GM18909 (cell line): ENCODE data around the gene KCNIP3.
"Not testable (repeated sequence)": the region's sequence is repeated elsewhere in the genome, so short reads cannot be mapped to it uniquely, and the experiment has no call there.

Source experiments
- ATAC-seq: cut with Tn5 transposase; IDR thresholded peaks from one replicate; pipeline ENCODE4 v1.9.1; 2021; ENCODE audit warnings: mild to moderate bottlenecking; ENCODE audit not compliant: unreplicated experiment, poor library complexity

KCNIP3 gene

DNA sequence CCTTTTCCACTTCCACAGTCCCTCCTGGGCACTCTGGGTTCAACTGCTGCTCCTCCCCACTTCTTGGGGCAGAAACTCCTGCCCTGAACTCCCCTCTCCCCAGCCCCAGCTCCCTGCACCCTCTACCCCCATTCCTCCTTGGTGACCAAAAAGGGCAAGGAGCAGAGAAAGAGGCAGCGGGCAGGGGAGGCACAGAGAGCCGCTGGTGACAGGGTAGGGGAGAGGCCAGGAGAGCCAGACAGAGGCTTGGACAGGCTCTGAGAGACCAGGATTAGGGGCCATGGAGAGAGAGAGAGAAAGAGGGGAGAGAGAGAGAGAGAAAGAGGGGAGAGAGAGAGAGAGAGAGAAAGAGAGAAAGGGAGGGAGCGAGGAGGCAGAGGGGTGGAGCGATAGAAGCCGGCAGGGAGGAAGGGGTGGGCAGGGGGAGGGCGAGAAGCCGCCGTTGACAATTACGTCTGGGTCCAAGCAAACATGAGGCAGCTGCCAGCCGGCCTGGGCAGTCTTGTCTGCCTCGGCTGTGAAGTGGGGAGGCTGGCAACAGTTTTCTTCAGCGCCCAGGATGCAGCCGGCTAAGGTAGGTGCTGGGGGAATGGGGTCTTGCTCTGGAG lies at the start of gene KCNIP3:
Gene KCNIP3 (plus strand): TSS at position 468 of the 608 bp plus-strand sequence. CDS start 92 bp downstream, at position 560.
- no peak for ATAC-seq

DNA sequence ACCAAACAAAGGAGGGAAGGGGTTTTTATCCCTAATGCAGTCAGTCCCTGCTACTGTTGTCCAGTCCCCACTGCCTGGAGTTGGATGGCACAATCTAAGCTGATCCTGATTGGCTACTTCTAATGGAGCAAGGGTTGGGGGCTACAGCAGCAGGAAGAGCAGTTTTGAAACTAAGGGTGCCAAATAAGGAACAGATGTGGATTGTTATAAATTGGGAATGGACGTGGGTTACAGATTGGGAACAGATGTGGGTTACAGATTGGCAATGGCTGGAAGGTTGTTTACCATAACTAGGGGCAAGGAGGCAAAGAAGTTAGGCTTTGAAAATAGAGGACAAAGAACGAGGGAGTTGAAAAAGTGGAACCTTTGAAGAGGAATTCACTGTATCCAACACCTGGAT lies 38.9 kb upstream of the KCNIP3 start:
- ATAC-seq: no peak

GRCh38 chr2:95260028-95261023 lies 36.8 kb upstream of the KCNIP3 start:
- ATAC-seq: no peak

DNA sequence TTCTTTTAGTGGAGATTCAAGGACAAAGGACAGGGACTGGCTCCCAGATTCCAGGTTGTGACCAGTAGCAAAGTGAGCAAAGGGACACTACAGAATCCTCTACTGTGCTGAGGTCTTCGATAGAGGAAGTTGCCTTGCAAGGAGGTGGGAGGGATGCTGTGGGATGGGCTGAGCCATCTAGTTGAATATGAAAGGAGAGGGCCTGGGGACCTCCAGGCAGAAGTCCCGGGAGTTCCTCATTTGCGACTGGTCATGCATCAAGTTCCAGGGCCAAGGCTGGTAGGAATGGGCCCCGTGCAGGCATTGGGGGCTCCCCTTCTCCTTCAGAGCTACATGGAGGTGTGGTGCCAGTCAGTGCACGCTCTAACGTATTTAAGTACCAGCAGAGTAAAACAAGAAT lies 35.5 kb upstream of the KCNIP3 start:
- ATAC-seq: no peak

DNA sequence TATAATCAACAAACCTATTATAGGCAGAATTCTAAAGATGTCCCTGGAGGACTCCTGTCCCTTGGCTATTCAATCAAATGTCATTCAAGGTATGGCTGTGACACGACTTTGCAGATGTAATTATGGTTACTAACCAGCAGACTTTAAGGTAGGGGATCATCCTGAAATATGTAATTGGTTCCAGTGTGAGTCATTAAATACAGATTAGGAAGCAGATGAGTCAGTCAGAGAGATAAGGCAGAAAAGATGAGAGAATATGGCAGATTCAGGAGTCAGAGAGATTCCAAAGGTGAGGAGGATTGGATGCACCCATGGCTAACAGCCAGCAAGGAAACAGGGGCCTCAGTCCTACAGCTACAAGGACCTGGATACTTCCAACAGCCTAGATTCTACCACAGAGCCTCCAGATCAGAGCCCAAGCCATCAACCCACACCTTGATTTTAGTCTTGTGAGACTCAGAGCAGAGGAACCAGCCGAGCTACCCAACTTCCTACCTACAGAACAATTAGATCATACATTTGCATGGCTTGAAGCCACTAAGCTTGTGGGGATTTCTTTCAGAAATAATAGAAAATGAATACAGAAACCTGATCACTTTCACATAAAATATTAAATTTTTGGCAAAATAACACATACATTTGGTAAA lies 34.1 kb upstream of the KCNIP3 start:
- no peak for ATAC-seq

GRCh38 chr2:95264624-95265023 lies 32.5 kb upstream of the KCNIP3 start:
- no peak for ATAC-seq

DNA sequence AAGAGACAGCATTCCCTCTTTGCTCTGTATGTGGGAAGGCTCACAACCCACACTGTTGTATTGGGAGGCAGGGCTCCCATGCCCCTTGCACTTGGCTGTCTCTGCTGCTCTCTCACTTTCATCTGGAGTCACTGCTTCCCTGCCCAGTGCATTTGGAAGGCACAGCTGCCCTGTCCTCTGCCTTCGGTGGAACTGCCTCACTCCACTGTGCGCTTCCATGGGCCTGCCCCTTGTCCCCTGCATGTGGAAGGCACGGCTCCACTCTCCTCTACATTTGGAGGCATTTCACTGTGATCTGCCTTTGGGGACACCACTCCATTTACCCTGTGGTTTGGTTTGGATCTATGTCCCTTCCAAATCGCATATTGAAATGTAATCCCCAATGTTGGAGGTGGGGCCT lies 32.0 kb upstream of the KCNIP3 start:
- ATAC-seq: no peak

DNA sequence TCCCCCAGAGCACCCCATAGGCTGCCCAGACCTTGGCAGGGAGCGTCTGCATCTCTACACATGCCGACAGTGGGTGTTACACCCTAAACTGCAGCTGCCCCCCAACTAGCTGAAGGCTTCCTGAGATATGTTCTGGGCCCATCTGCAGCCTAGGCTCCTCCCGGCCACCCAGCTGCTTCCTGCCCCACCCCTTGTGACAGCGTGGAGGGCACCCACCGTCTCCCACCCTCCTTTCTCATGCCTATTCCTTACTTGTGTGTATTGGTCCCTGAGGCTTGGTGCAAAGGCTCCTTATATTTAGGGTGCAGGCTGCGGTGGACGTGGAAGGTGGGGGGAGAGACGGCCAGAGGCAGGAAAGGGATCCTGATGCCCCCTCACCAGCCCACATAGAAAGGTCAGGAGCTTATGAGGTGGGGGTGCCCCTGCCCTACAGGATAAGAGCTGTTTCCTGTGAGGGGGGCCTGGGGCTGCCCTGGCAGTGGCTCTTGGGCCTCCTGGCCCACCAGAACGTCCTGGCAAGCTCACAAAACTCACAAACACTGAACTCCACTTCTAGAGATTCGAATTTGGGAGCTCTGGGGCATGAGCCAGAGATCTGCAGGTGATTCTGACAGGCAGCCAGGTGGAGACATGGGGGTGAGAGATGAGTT lies 30.2 kb upstream of the KCNIP3 start:
- ATAC-seq: no peak

GRCh38 chr2:95267458-95268210 lies 29.5 kb upstream of the KCNIP3 start:
- ATAC-seq: no peak

- no peak for ATAC-seq
Observed at GRCh38 chr2:95268211-95269035, 28.7 kb upstream of the KCNIP3 start.

DNA sequence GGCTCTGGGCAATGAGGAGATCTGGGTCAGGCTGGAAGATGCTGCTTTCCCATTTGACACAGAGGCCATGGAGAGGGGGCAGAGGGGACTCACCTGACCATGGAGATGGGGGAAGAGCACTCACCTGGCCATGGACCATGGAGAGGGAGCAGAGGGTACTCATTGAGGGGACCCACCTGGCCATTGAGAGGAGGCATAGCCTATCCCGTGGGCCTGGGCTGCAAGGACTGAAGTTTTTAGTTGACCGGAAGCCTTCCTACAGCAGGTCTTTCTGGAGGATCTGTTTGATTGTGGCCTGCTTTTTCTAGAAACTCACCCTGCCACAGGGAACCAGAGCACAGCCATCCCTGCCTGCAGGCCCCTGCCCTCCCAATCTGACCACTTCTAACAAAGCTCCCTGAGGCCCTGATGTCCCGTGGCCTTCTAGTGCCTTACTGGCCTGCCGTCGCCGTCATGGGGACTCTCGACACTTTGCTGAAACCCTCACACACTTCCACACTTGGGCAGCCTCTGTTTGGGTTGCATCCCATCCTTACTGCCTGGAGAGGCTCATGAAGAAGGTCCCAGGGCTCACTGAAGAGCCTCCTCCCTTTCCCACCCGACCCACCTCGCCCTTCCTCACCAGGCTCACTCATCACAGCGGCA lies 28.0 kb upstream of the KCNIP3 start:
- no peak for ATAC-seq

GRCh38 chr2:95269745-95270144 lies 27.4 kb upstream of the KCNIP3 start:
- ATAC-seq: not testable (repeated sequence)

DNA sequence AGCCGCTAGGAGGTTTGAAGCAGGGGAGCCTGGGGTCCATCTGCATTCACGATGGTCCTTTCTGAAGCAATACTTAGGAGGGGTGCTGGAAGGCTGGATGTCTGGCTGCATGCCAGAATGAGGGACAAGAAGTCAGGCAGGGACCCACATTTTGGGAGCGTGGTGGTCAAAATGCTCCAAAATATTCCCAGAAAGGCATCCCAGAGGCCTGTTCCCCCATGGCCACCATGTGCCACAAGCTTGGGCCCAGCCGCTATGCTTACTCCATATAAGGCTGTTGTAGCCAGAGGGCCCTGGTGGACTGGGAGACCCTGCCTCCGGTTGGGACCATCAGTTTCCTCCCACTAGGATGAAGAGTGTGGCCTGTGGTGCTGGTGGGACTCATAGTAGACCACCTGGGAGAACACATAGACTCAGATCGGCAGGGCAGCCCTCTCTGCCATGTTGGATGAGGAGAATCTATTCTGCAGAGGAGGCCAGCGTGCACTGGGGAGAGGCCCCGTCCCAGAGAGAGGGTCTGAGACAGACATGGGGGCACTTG lies 26.5 kb upstream of the KCNIP3 start:
- ATAC-seq: no peak

GRCh38 chr2:95271381-95271971 lies 25.7 kb upstream of the KCNIP3 start:
- ATAC-seq: no peak

GRCh38 chr2:95272299-95272751 lies 24.8 kb upstream of the KCNIP3 start:
- no peak for ATAC-seq

DNA sequence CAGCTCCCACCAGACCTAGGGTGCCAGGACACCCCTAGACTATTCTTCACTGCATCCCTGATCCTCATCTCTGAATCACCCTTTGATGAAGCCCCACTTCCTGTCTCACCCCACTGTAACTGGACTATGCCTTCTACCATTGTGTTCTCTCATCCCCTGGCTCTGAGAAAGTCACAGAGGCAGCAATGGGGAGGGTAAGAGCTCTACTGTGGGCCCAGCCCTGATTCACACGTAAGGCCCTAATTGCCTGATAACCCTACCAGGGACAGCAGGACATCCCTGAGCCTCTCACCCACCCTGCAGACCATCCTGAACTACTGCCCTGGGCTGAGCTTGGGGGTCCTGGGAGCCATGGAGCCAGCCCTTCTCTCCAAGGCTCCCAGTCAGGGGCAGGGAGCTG lies 24.4 kb upstream of the KCNIP3 start:
- no peak for ATAC-seq

DNA sequence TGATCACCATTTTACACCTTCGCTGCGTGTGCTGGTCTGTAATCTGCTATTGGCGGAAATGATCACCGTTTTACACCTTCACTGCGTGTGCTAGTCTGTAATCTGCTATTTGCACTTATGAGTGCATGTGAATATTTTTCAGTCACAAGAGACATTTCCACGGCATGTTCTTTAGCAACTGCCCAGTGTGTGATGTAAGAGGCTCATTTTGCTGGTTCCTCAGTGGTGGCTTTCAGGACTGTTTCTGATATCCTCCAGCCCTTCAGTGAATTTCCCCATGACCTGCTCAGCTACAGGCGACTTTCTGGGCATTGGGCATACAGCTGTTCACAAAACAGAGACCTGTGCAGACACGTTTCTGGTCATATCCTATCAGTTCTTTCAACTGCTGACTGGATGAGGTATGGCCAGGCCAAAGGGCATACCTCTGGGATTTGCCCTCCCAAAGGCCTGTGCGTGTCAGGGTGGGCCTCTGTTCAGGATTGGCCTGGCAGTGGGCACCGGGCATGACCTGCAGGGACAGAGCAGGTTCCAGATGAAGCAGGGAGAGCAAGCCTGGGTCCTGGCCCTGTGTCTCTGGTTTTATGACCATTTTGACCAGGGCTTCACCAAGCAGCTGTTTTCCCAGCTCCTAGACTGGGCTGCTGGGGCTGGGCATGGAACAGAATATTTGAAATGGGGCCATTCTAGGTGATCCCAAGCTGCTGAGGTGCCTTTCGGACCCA lies 23.4 kb upstream of the KCNIP3 start:
- ATAC-seq: no peak
